ENCODE measurements around the gene ANKRD6.
"Not testable (repeated sequence)": the region's sequence is repeated elsewhere in the genome, so short reads cannot be mapped to it uniquely, and the experiment has no call there.

Gene ANKRD6

DNA sequence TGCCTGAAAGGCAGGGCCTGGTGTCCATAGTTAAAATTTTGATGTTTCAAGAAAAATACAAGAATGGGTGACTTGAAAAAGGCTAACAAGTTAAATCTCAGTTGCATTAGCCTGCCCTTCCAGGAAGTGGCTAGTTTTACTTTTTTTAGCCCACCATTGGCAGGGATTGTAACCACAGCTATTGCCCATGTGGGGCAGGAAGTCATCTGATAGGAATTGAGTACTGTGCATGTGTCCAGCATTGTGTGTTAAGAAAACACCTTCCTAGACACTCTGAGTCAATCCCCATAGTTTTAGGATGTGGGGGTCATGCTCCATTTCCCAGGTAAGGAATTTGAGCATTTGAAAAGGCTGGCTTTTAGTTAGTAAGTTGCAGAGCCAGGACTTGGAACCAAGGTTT is 178.7 kb downstream of the ANKRD6 start:
- no peak for DNase-seq

DNA sequence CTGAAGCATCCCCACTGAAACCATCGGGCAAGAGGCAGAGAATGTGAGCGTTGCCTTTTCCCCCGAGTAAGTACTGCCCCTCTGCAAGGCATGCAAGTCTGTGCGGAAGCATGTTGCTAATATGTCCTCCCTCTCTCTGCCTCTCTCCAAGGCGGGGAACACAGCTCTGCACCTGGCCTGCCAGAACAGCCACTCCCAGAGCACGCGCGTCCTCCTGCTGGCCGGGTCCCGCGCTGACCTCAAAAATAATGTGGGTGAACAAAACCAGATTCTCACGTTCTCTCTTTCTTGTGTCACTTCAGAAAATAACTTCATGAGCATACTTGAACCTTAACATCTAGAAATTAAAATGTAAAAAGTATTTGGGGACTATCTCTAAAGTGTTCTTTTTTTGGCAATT is 179.2 kb downstream of the ANKRD6 start:
- DNase-seq: no peak

DNA sequence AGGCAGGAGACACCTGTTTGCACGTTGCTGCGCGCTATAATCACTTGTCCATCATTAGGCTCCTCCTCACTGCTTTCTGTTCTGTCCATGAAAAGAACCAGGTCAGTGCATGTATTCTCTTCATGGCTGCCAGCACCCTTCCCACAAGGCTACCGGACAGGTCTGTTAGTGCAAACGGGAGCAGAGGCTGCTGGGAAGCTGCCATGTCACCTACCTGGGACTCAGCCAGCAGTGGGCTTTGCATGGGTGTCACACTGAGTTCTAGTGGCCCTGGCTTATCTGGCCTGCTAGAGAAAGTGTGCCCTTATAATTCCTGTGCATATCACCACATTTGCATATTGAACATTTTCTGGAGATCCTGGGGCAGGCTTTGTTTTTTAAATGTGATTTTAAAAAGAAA is 180.8 kb downstream of the ANKRD6 start:
- DNase-seq: no peak

DNA sequence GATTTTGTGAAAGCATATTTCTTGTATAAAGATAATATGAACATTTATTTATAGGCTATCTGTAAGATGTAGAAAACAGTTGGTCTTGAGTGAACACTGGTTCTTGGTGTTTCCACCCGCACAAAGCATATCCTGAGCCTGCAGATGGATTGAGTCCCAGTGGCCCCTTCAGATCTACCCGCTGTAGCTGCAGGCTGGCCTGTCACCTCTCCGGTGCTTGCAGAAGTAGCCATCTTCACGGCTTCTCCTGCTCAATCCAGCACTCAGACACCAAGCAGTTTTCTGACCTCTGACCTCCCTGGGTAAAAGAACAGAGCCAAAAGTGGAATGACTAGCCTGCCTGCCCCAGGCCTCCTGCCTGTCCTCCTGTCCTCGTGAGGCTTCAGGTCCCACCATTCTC is 182.9 kb downstream of the ANKRD6 start:
- no peak for DNase-seq

DNA sequence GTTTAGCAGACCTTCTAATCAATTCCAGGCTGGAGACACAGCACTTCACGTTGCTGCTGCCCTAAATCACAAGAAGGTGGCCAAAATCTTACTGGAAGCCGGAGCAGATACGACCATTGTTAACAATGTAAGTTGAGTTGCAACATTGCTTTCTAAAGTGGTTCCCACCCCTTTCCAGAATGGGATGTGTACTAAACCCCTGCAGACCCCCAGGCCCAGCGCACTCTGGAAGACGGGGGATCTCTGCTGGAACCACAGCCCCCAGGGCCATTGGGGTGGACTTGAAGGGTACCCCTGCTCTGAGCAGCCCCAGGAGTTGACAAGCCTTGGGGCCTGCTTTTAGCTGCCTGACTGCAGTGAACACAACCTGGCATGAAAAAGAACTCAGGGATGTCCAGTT is 183.6 kb downstream of the ANKRD6 start:
- no peak for DNase-seq

DNA sequence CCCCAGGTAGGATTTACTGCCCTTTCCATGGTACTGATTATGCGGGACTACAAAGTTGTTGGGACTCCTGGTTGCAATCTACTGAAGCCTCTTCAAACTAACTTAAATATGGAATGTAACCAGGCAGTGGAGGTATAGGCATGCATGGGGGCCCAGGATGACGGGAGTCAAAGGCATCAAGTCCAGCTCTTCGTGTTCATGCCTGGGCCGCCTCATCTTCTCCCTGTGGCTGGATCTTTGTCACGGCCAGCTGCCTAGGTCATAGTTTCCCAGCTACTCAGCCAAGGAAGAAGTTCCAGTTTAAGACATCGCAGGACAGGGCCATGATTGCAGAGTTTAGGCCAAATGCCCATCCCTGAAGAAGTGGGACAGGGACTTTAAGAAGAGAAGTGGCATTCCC is 185.1 kb downstream of the ANKRD6 start:
- DNase-seq: no peak

DNA sequence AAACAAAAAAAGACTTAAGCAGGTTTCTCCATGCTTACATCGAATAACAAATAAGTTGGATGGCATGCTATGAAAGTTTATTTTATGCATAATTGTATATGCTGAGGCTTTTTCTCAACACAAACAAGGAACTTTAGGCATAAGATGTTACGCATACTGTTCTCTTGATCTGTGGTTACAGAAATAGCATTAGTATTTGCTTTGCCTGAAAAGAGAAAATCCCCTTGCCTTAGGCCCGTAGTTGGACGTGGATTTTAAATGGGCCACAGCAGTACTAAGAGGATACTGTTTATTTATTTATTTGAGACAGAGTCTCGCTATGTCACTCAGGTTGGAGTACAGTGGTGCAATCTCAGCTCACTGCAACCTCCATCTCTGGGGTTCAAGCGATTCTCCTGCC is 186.6 kb downstream of the ANKRD6 start:
- no peak for DNase-seq

DNA sequence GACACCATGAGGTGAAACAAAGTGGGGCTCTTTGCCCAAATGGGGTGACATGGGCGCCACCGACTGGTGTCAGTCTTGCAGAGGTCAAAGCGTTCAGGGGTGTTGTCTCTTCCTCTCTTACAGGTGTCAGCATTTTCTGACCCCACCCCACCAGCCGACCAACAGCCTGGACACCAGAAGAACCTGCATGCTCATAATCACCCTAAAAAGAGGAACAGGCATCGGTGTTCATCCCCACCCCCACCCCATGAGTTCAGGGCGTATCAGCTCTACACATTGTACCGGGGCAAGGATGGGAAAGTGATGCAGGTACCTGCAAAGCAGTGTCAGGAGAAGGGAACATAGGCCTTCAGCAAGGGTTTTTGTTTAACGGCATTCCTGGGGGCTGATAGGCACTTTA is 190.8 kb downstream of the ANKRD6 start:
- no peak for DNase-seq

DNA sequence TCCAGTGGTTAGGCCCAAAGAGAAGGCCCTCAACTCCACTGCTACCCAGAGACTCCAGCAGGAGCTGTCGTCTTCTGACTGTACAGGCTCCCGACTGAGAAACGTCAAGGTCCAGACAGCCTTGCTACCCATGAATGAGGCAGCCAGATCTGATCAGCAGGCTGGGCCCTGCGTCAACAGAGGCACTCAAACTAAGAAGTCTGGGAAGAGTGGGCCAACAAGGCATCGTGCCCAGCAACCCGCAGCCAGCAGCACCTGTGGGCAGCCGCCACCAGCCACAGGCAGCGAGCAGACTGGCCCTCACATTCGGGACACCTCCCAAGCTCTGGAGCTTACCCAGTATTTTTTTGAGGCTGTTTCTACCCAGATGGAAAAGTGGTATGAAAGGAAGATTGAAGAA is 197.5 kb downstream of the ANKRD6 start:
- no peak for DNase-seq

DNA sequence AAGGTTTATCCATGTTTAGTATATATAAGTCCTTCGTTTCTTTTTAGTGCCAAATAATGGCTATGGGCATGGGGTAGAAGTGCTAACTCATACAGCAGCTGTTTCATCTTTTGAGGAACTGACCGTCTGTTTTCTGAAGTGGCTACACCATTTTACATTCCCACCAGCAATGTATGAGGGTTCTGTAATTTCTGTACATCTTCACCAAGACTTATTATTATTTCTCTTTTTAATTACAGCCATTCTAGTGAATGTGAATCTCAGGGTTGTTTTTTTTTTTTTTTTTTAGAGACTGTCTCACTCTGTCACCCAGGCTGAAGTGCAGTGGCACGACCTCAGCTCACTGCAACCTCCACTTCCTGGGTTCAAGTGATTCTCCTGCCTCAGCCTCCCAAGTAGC is 203.5 kb downstream of the ANKRD6 start:
- DNase-seq: not testable (repeated sequence)

DNA sequence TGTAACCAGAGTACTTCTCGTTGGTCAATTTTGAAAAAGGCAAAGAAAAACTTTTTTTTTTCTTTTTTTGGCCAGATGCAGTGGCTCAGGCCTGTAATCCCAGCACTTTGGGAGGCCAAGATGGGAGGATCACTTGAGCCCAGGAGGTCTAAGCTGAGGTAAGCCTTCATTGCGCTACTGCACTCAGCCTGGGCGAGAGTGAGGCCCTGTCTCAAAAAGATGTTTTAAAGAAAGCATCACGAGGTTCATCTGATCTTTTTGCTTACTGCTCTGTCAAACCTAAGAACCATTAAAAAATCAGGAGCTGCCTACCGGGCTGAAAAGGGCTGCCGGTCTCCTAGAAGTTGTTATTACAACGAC is 205.0 kb downstream of the ANKRD6 start:
- DNase-seq: no peak

DNA sequence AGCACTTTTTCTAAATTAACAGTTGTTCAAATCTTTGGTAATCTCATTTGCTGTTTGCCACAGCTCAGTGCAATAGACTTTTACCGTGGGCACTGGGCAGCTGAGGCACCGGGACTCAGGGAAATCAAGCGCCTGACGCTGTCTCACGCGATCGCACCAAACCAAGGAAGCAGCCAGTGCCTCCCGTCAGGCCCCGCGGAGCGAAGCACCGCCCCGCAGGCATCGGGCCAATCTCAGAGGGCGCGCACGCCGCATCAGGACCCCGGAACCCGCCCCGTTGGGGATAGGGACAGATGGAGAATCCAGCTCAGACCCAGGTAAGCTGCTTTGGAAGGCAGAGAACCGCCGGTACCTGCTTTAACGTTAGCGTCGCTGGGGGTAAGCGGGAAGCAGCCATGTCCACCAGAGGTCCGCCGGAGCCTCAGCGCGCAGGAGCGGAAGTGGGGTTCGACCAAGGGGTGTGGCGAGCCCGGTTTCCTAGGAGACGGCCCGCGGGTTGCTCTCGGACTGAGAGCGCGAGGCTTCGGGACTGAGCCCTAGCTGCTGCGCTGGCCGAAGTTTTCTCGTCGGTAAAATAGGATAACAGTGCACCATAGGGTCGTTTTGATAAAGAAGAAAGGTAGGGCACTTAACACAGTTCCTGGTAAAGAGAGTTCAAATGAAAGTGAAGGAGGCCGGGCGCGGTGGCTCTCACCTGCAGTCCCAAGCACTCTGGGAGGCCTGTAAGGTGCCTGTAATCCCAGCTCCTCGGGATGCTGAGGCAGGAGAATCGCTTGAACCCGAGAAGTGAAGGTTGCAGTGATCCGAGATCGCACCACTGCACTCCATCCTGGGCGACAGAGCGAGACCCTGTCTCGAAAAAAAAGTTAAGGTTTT is 205.6 kb downstream of the ANKRD6 start, which contains the start of gene LYRM2:
Gene LYRM2 (minus strand): TSS at position 428 of the 876 bp plus-strand sequence. CDS start 31 bp downstream, at position 397.
- peak; percentile 91 for DNase-seq

DNA sequence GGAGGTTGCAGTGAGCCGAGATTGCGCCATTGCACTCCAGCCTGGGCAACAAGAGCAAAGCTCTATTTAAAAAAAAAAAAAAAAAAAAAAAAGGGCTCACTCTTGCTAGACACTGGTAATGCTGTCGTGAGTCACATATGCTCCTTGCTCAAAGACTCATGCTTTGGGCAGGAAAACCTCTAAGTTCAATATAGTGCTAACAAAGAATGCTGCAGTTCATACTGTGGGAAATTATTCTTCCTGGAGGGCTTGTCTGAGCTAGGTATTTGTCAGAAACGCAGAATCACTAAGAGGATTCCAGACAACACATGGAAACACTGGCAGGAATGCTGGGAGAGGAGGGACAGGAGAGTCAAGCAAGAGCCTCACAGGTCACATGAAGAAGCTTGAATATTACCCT is 207.9 kb downstream of the ANKRD6 start:
- DNase-seq: no peak

DNA sequence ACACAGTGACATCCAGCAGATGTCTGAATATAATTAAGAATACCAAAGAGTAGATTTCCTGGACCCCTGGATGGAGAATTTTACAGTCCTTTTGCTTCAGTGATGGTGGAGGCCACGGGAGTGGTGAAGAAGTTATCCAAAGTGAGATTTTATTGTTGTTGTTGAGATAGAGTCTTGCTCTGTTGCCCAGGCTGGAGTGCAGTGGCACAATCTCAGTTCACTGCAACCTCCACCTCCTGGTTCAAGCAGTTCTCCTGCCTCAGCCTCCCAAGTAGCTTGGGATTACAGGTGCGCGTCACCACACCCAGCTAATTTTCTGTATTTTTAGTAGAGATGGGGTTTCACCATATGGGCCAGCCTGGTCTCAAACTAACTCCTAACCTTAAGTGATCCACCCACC is 208.6 kb downstream of the ANKRD6 start:
- DNase-seq: not testable (repeated sequence)

DNA sequence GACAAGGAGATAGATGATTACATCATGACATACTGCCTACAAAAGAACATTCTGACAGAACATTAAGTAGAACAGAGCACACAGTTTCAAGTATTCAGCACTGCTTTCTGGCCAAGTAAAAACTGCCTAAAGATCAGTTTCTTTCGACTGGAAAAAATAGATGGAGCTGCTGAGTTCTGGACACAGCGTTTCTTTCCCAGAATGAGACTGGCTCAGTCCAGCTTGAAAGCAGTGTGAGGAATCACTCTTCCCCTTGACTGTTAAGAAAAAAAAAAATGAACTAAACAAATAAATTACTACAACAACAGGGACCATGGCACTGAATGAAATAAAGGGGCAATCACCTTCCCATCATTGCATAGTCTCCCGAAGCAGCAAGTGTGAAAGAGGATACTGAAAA is 210.0 kb downstream of the ANKRD6 start:
- no peak for DNase-seq

DNA sequence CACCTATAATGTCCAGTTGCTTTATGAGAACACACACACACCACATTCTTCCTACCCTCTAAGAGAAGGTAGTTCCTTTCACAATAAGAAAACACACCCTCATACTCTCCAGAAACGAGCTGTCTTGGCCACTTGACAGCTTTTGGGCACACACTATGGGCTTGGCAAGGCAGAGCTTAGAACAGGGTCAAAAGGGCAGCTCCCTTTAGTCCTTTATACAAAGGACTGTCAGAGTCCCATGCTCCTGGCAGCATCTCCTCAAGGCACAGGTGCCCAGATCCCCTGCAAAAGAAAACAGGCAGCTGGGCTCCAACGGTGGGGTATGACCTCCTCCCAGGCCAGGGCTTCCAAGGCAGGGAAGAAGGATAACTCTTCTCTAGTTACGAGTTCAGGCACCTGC is 210.5 kb downstream of the ANKRD6 start:
- DNase-seq: no peak

DNA sequence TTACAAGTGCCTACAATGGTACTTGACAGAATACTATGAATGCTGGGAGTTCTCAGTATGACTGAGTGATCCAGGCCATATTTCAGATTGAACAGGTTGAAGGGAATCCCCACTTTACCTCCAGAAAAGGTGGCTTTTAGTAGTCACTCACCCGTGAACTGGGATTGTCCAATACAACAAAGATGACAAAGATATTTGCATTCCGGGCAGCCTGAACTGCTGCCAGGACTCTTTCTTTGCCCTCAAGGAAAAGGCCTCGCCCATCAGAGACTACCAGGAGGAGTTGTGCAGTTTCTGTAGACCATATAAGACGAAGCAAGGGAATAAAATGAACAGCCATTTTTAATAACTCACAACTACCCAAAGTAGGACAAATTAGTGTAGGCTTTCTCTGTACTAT is 211.9 kb downstream of the ANKRD6 start:
- DNase-seq: no peak

DNA sequence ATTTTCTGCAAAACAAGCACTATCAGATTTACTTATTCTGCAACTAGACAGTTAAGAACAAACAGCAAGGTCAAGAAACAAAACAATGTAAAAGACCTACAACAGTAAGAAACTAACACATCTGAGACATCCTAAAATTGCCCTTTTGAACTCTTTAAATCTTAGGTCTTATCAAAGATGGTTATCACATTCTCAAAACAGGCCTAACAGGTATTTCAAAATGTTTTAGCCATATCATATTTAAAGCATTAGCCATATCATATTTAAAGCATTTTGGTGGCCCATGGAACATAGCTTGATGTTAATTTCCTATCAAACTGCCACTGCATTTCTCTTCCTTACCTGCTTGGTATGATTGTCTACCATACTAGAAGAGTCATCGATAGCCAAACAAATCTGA is 216.7 kb downstream of the ANKRD6 start:
- DNase-seq: no peak

DNA sequence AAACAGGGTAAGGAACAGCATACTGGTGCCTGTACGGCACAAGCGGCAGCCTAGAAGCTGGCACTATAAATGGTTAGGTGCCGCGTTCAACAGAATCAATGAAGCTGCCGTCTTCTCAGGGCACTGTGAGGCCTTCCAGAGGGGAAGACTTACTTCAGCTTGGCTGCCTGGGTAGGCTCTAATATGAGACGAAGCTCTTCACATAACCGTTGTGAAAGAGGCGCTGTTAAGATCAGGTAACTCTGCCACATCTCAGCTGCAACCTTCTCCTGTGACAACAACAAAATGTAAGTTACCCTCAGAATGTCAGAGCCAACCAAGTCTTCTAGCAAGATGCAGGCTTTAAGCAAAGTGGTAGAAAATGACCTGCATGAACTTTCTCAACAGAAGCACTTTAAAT is 217.6 kb downstream of the ANKRD6 start:
- DNase-seq: no peak

DNA sequence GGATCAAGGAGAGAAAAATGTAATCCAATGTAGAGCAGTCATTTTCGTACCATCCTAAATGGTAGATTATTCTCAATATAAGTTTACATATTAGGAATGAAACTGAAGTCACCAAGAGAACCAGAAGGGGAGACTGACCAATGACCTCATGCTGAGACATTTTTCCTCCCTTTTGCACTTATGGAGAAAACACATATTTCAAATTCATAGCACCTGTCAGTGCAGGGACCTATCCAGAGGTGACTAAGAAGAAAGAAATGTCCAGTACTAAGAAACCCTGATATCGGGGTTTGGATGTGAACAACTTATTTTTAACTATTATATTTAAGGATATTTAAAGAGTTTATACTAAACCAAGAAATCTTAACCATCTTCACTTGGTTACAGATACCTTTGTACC is 222.2 kb downstream of the ANKRD6 start:
- DNase-seq: no peak

DNA sequence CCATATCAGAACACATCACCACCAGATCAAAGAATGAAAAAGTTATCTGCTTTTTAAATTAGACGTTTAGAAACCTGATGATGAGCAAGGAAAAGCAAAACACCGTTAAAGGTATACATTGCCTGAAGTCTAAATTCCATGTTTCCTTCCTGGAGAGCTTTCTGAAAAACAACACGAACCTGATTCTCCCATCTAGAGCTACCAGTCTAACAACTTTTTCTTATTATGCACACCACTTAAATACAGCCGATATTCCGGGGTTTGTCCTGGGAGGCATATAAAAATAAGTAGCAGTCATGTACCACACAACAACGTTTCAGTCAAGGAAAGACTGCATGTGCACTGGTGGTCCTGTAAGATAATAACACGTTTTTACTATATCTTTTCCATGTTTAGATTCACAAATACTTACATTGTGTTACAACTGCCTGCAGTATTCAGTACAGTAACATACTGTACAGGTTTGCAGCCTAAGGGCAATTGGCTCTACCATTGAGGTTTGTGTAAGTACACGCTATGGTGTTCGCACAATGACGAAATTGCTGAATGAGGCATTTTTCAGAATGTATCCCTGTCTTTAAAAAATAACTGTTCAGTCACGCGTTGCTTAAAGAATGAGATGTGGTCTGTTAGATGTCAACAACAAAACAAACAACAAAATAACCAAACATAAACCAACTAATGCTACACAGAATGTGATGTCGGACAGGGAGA is 224.7 kb downstream of the ANKRD6 start:
- no peak for DNase-seq

DNA sequence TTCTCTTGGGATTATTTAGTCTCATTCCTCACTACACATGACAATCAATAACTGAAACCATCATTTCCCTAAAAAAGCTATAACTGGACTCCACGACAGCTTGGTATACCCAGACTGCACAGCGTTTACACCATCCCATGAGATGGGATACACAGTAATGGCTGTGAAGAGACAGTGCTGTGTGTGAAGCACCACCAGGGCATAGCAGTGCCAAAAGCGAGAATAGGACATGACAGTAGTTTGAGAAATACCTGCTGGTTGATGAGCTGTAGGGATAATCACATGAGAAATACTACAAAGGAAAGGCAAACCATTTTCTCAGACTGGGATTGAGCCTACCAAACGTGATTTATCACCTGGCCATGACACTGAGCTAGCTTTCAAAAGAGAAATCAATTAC is 228.0 kb downstream of the ANKRD6 start:
- no peak for DNase-seq

DNA sequence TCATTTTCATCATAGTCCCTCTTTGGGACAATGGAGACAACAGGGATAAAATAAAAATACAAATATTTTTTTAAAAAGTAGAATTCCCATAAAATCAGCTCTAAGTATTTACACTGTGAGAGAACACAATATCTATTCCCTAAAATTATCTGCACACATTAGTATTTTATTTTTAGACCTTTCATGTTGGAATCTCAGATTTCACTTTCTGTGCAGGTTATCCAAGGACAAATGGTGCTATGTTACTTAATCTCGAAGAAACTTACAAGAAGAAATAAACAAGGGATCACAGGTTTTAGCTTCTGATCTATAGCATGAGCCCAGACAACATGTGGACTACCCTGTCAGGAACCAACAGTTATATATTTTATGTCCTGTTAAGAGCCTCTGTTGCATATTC is 228.6 kb downstream of the ANKRD6 start:
- DNase-seq: no peak

DNA sequence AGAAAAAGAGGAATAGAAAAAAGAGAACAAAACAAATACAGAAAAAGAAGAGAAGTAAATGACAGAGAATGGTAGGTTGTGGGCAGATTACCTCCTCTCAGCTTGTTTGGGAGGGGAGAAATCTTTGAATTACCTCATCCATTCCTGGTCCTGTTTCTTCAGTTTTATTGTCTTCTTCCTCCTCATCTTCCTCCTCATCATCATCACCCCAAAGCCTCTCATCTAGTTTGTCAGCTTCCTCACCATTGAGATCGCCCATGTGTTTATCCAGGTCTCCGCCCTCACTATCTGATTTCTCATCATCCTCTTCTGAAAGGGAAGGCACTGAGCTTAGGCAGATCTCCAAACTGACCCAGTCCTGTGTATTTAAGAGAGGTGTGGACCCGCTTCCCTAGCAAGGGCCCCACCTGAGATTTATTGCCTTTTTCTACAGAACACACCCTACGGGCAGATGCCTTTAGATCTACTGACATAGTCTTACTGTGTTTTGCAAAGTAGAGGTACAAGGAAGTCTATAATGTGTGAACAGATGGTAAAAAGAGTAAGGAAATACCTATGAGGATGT is 229.8 kb downstream of the ANKRD6 start:
- no peak for DNase-seq
